ENCODE data around the gene ABLIM1.

GRCh38 chr10:114502074-114502473, 156.0 kb downstream of the ABLIM1 start:
- TF ChIP-seq CTCF (IDR thresholded peaks at IDR 0.05): no peak
- TF ChIP-seq POLR2A (IDR thresholded peaks at IDR 0.05): no peak

Data from testis (tissue), 2 donors.